WTC11 (cell line): ENCODE data around the gene DDAH2. TPM values are rescaled to one million over a fixed set of nuclear protein-coding genes. Genes with fewer than 3 reads are reported as not detected.

ENCODE experiments used
- ATAC-seq: fragments of 200-7000 bp; cut with Tn5 transposase; 2 replicates; pipeline ENCODE4 v1.10.0; 2021; ENCODE audit warnings: mild to moderate bottlenecking, moderate library complexity
- CTCF ChIA-PET: fragments of 300-600 bp; sonication (Branson Sonifier 250); formaldehyde crosslinking; loops from one replicate; lab custom pipeline; 2021; ENCODE audit warnings: antibody characterized with exemption; lab: Charles Lee
- POLR2A ChIA-PET: fragments of 350-600 bp; sonication (Branson Sonifier 250); formaldehyde crosslinking; loops from one replicate; lab custom pipeline; 2021; ENCODE audit warnings: antibody characterized with exemption; lab: Charles Lee
- DNase-seq: peaks from one replicate; pipeline ENCODE4 v3.0.0; 2021; ENCODE audit warnings: low spot score
- H3K27ac Mint-ChIP-seq: 2 replicates; pipeline ENCODE4 v1.8.0; 2021; ENCODE audit warnings: mixed read lengths
- H3K27me3 Mint-ChIP-seq: 2 replicates; pipeline ENCODE4 v1.8.0; 2021; ENCODE audit warnings: low read depth, mild to moderate bottlenecking, moderate library complexity, mixed read lengths
- H3K36me3 Mint-ChIP-seq: 2 replicates; pipeline ENCODE4 v1.8.0; 2021; ENCODE audit warnings: mixed read lengths
- H3K4me1 Mint-ChIP-seq: 2 replicates; pipeline ENCODE4 v1.8.0; 2022; ENCODE audit warnings: mixed read lengths
- H3K4me3 Mint-ChIP-seq: 2 replicates; pipeline ENCODE4 v1.8.0; 2021; ENCODE audit warnings: mild to moderate bottlenecking, moderate library complexity, mixed read lengths
- H3K9me3 Mint-ChIP-seq: 2 replicates; pipeline ENCODE4 v1.8.0; 2021; ENCODE audit warnings: mixed read lengths
- AFF4 ChIP-seq: sonication (generic); formaldehyde crosslinking; IDR thresholded peaks from 2 replicates; pipeline ENCODE4 v1.8.1; 2023; ENCODE audit warnings: mild to moderate bottlenecking, missing genetic modification reagents, borderline replicate concordance
- AR ChIP-seq: fragments of 250-450 bp; sonication (Bioruptor Pico); IDR thresholded peaks from 2 replicates; pipeline ENCODE4 v1.9.0; 2021; ENCODE audit warnings: mild to moderate bottlenecking
- ARID4B ChIP-seq: sonication (generic); formaldehyde crosslinking; IDR thresholded peaks from 2 replicates; pipeline ENCODE4 v1.8.0; 2023; ENCODE audit warnings: missing genetic modification reagents, mild to moderate bottlenecking, borderline replicate concordance
- ATF1 ChIP-seq: sonication (generic); formaldehyde crosslinking; IDR thresholded peaks from 2 replicates; pipeline ENCODE4 v1.8.1; 2023; ENCODE audit warnings: mild to moderate bottlenecking, moderate library complexity, missing genetic modification reagents
- ATF2 ChIP-seq: sonication (generic); formaldehyde crosslinking; IDR thresholded peaks from 2 replicates; pipeline ENCODE4 v1.8.1; 2022; ENCODE audit warnings: low read depth, missing genetic modification reagents, borderline replicate concordance
- E2F1 ChIP-seq: sonication (generic); formaldehyde crosslinking; IDR thresholded peaks from 2 replicates; pipeline ENCODE4 v1.8.0; 2022; ENCODE audit warnings: mild to moderate bottlenecking, missing genetic modification reagents
- EMX1 ChIP-seq: fragments of 250-450 bp; sonication (Bioruptor Pico); IDR thresholded peaks from 2 replicates; pipeline ENCODE4 v1.8.0; 2021; ENCODE audit warnings: mild to moderate bottlenecking
- MXD4 ChIP-seq: fragments of 250-450 bp; sonication (Bioruptor Pico); IDR thresholded peaks from 2 replicates; pipeline ENCODE4 v1.8.0; 2021; ENCODE audit warnings: mild to moderate bottlenecking, moderate library complexity, borderline replicate concordance
- NR3C1 ChIP-seq: sonication (generic); formaldehyde crosslinking; conservative IDR thresholded peaks from 2 replicates; pipeline ENCODE4 v1.8.1; 2023; ENCODE audit warnings: low read depth, mild to moderate bottlenecking, missing genetic modification reagents
- SOX15 ChIP-seq: fragments of 250-450 bp; sonication (Bioruptor Pico); IDR thresholded peaks from 2 replicates; pipeline ENCODE4 v1.9.0; 2021; ENCODE audit warnings: mild to moderate bottlenecking
- STAT6 ChIP-seq: sonication (generic); formaldehyde crosslinking; conservative IDR thresholded peaks from 2 replicates; pipeline ENCODE4 v1.8.1; 2023; ENCODE audit warnings: mild to moderate bottlenecking, low read depth, missing genetic modification reagents, moderate library complexity
- ZMAT4 ChIP-seq: fragments of 250-450 bp; sonication (Bioruptor Pico); IDR thresholded peaks from 2 replicates; pipeline ENCODE4 v1.9.0; 2021; ENCODE audit warnings: mild to moderate bottlenecking
- total RNA-seq: library from RNA; stranded (reverse); gene quantifications from 3 replicates; pipeline ENCODE4 v1.2.3, GENCODE V29; 2021

DDAH2 gene
- total RNA-seq, 1 experiment from 2014 or later = 67.3 TPM

- POLR2A ChIA-PET = interaction anchor here (1.3 kb wide), 1 partner anchor 13 kb away, joined by 4 read pairs; no protein-coding TSS in a partner anchor
- no peak for TF ChIP-seq AFF4 (CRISPR knock-in tag)
- TF ChIP-seq EMX1 (CRISPR knock-in tag) = no peak
- TF ChIP-seq AR (CRISPR knock-in tag) = no peak
- TF ChIP-seq ATF1 = no peak
- no peak for TF ChIP-seq ZMAT4 (CRISPR knock-in tag)
- no peak for TF ChIP-seq ARID4B
- no peak for TF ChIP-seq MXD4 (CRISPR knock-in tag)
- TF ChIP-seq E2F1 = no peak
- no peak for TF ChIP-seq NR3C1
- TF ChIP-seq STAT6 = no peak
- TF ChIP-seq SOX15 = no peak
- TF ChIP-seq ATF2 (CRISPR knock-in tag) = no peak
- TF ChIP-seq, all 79 proteins: peak for 0
- no peaks in the 10 kb centered on the region for H3K27me3 Mint-ChIP-seq
- peaks cover 19% of the 10 kb centered on the region for H3K36me3 Mint-ChIP-seq
- no peaks in the 10 kb centered on the region for H3K9me3 Mint-ChIP-seq
- ATAC-seq = no peak
- no peak overlapping the region for H3K27ac Mint-ChIP-seq
- DNase-seq = no peak
- CTCF ChIA-PET = interaction anchor here (0.5 to 2.2 kb wide), 35 partner anchors 10 to 487 kb away, joined by 3 to 20 read pairs (median 4); partner anchors contain the start of genes ABHD16A, APOM, ATP6V1G2 and C6orf47
- H3K4me3 Mint-ChIP-seq = no peak overlapping the region
- H3K4me1 Mint-ChIP-seq = no peaks in the 10 kb centered on the region
Observed at GRCh38 chr6:31690231-31691077, 38.6 kb downstream of the DDAH2 start.
